H1 (cell line): Measurements from ENCODE around the gene ACOT12. TPM values are rescaled to one million over a fixed set of nuclear protein-coding genes. Genes with fewer than 3 reads are reported as not detected.

ENCODE experiments used
- CTCF ChIA-PET: fragments of 300-600 bp; sonication (Branson Sonifier 250); formaldehyde crosslinking; loops from one replicate; lab custom pipeline; 2021; ENCODE audit not compliant: partially characterized antibody; lab: Charles Lee
- POLR2A ChIA-PET: fragments of 300-600 bp; sonication (Branson Sonifier 250); formaldehyde crosslinking; loops from one replicate; lab custom pipeline; 2021; ENCODE audit warnings: inconsistent platforms; ENCODE audit not compliant: partially characterized antibody; lab: Charles Lee
- DNase-seq, 2 experiments: peaks; one replicate each; pipeline versions ENCODE4 v3.0.0 to v3.0.0-alpha.2; 2010 to 2022; ENCODE audit warnings: low spot score in 2 of 2, low read depth in 1 of 2, mixed read lengths in 1 of 2
- FAIRE-seq: peaks from 2 replicates; lab custom pipeline; 2011; peaks lifted over from hg19 to GRCh38; lab: Jason Lieb, UNC
- H2AFZ ChIP-seq: 2 replicates; pipeline ENCODE4 v1.8.1; 2012; ENCODE audit warnings: low read length, inconsistent platforms
- H2AK5ac ChIP-seq: 2 replicates; pipeline ENCODE4 v1.6.1; 2013; ENCODE audit warnings: low read depth, low read length
- H2BK120ac ChIP-seq: replicated peaks from 2 replicates; pipeline ENCODE3; 2013; ENCODE audit warnings: low read depth, low read length, inconsistent platforms
- H2BK12ac ChIP-seq: 2 replicates; pipeline ENCODE4 v1.6.1; 2013; ENCODE audit warnings: low read depth, low read length
- H2BK15ac ChIP-seq: 2 replicates; pipeline ENCODE4 v1.6.1; 2013; ENCODE audit warnings: low read length
- H2BK20ac ChIP-seq: 2 replicates; pipeline ENCODE4 v1.6.1; 2013; ENCODE audit warnings: low read length
- H2BK5ac ChIP-seq: 2 replicates; pipeline ENCODE4 v1.6.1; 2013; ENCODE audit warnings: low read depth, low read length
- H3K14ac ChIP-seq: 2 replicates; pipeline ENCODE4 v1.6.1; 2013; ENCODE audit warnings: inconsistent platforms; ENCODE audit not compliant: insufficient read length
- H3K18ac ChIP-seq: 2 replicates; pipeline ENCODE4 v1.6.1; 2013; ENCODE audit warnings: low read length; ENCODE audit errors: extremely low read depth
- H3K23ac ChIP-seq: 2 replicates; pipeline ENCODE4 v1.6.1; 2013; ENCODE audit warnings: inconsistent platforms; ENCODE audit not compliant: insufficient read length
- H3K23me2 ChIP-seq: 2 replicates; pipeline ENCODE4 v1.6.1; 2013; ENCODE audit warnings: low read depth, low read length
- H3K27ac ChIP-seq: 2 replicates; pipeline ENCODE4 v1.6.1; 2011; ENCODE audit warnings: low read depth, low read length, inconsistent platforms
- H3K27me3 ChIP-seq, 4 experiments: replicated peaks in 1 of 4; 1 replicate in 1 of 4; 2 replicates in 3 of 4; pipeline versions ENCODE4 v1.6.1 to v1.8.1; 2011 to 2013; ENCODE audit warnings: low read length in 3 of 4, mild to moderate bottlenecking in 3 of 4, inconsistent platforms in 2 of 4, mixed read lengths in 2 of 4, moderate library complexity in 1 of 4; ENCODE audit not compliant: control insufficient read depth in 3 of 4, insufficient read depth in 3 of 4; ENCODE audit errors: extremely low read depth in 1 of 4
- H3K36me3 ChIP-seq, 4 experiments: 2 replicates each; pipeline versions ENCODE4 v1.6.1 to v1.8.1; 2011 to 2013; ENCODE audit warnings: mild to moderate bottlenecking in 4 of 4, low read length in 3 of 4, moderate library complexity in 2 of 4, control low read depth in 1 of 4, inconsistent platforms in 1 of 4; ENCODE audit not compliant: insufficient read depth in 4 of 4, control insufficient read depth in 2 of 4
- H3K4ac ChIP-seq: replicated peaks from 2 replicates; pipeline ENCODE3; 2013; ENCODE audit warnings: low read length, low read depth, mixed read lengths, inconsistent platforms; ENCODE audit not compliant: insufficient read length
- H3K4me1 ChIP-seq, 4 experiments: replicated peaks in 1 of 4; 1 replicate in 1 of 4; 2 replicates in 3 of 4; pipeline versions ENCODE4 v1.6.1 to v1.8.1; 2011 to 2013; ENCODE audit warnings: low read length in 3 of 4, inconsistent platforms in 2 of 4, mixed read lengths in 1 of 4; ENCODE audit not compliant: insufficient read depth in 4 of 4, control insufficient read depth in 3 of 4
- H3K4me2 ChIP-seq, 2 experiments: 2 replicates each; pipeline versions ENCODE4 v1.6.1 to v1.8.1; 2011 to 2013; ENCODE audit warnings: low read depth in 2 of 2, low read length in 2 of 2, control low read depth in 1 of 2, inconsistent platforms in 1 of 2, mild to moderate bottlenecking in 1 of 2; ENCODE audit not compliant: insufficient read depth in 1 of 2
- H3K4me3 ChIP-seq, 4 experiments: fragments of 200-600, 300-600 bp in 1 of 4; sonication (generic), shearing (Covaris generic), sonication (Bioruptor Twin) in 1 of 4; 2 replicates each; pipeline versions ENCODE4 v1.5.1 to v1.8.1; 2011 to 2016; ENCODE audit warnings: low read length in 4 of 4, low read depth in 3 of 4, control low read depth in 2 of 4, inconsistent platforms in 2 of 4, mild to moderate bottlenecking in 2 of 4, mixed read lengths in 1 of 4, moderate library complexity in 1 of 4; ENCODE audit not compliant: insufficient read depth in 2 of 4; ENCODE audit errors: extremely low read depth in 1 of 4
- H3K56ac ChIP-seq: replicated peaks from 2 replicates; pipeline ENCODE3; 2013; ENCODE audit warnings: low read depth, mild to moderate bottlenecking, mixed read lengths, low read length, inconsistent platforms; ENCODE audit not compliant: insufficient read length
- H3K79me1 ChIP-seq: 2 replicates; pipeline ENCODE4 v1.6.1; 2013; ENCODE audit warnings: low read depth, low read length, control low read depth
- H3K79me2 ChIP-seq, 2 experiments: 2 replicates each; pipeline versions ENCODE4 v1.6.1 to v1.8.1; 2012 to 2013; ENCODE audit warnings: low read length in 2 of 2, mild to moderate bottlenecking in 2 of 2, inconsistent platforms in 1 of 2; ENCODE audit not compliant: insufficient read depth in 2 of 2, control insufficient read depth in 1 of 2
- H3K9ac ChIP-seq, 4 experiments: replicated peaks in 1 of 4; 1 replicate in 1 of 4; 2 replicates in 3 of 4; pipeline versions ENCODE4 v1.6.1 to v1.8.1; 2011 to 2013; ENCODE audit warnings: low read depth in 3 of 4, low read length in 3 of 4, control low read depth in 2 of 4, mild to moderate bottlenecking in 2 of 4, moderate library complexity in 2 of 4, inconsistent platforms in 1 of 4; ENCODE audit errors: extremely low read depth in 1 of 4
- H3K9me3 ChIP-seq, 2 experiments: 2 replicates each; pipeline versions ENCODE4 v1.6.1 to v1.8.1; 2012 to 2013; ENCODE audit warnings: mild to moderate bottlenecking in 2 of 2, moderate library complexity in 2 of 2, control low read depth in 1 of 2, inconsistent platforms in 1 of 2, low read depth in 1 of 2, low read length in 1 of 2, mixed read lengths in 1 of 2; ENCODE audit not compliant: insufficient read depth in 2 of 2
- H4K20me1 ChIP-seq, 2 experiments: replicated peaks in 1 of 2; 2 replicates each; pipeline versions ENCODE3 to v1.8.1; 2011 to 2013; ENCODE audit warnings: inconsistent platforms in 2 of 2, low read length in 2 of 2, mild to moderate bottlenecking in 1 of 2; ENCODE audit not compliant: insufficient read depth in 2 of 2, control insufficient read depth in 1 of 2
- H4K5ac ChIP-seq: 2 replicates; pipeline ENCODE4 v1.6.1; 2013; ENCODE audit warnings: low read length, low read depth, mixed read lengths, inconsistent platforms; ENCODE audit not compliant: insufficient read length
- H4K8ac ChIP-seq: 2 replicates; pipeline ENCODE4 v1.8.0; 2013; ENCODE audit warnings: mild to moderate bottlenecking, moderate library complexity, low read length, inconsistent platforms; ENCODE audit not compliant: insufficient read depth; ENCODE audit errors: extremely low read depth
- H4K91ac ChIP-seq: replicated peaks from 2 replicates; pipeline ENCODE3; 2013; ENCODE audit warnings: low read length, mixed read lengths, inconsistent platforms; ENCODE audit not compliant: insufficient read length
- GABPA ChIP-seq: IDR thresholded peaks from 2 replicates; pipeline ENCODE4 v1.6.1; 2011; ENCODE audit warnings: mild to moderate bottlenecking, low read length, moderate library complexity, borderline replicate concordance; ENCODE audit not compliant: insufficient read depth
- WGBS, 2 experiments: shearing (Covaris generic) in 1 of 2; methylation state at CpG; one replicate each; pipeline versions ENCODE4 v1.1.6 to v1.1.7; 2013 to 2015; ENCODE audit warnings: low lambda C conversion rate in 2 of 2, mixed read lengths in 2 of 2, inconsistent platforms in 1 of 2, low coverage in 1 of 2, missing lambda C conversion rate in 1 of 2; ENCODE audit not compliant: insufficient replicate concordance in 2 of 2, insufficient coverage in 1 of 2, insufficient read length in 1 of 2; ENCODE audit errors: extremely low coverage in 1 of 2, missing lambda C conversion rate in 1 of 2; 5-methylcytosine and 5-hydroxymethylcytosine counted together
- polyA plus RNA-seq, 7 experiments: library from polyadenylated mRNA; depleted of rRNA in 3 of 7; stranded (reverse) in 5 of 7; unstranded in 2 of 7; fragments of >200 nt in 5 of 7; fragments of 200-250 nt in 2 of 7; gene quantifications; 1 replicate in 5 of 7; 2 replicates in 1 of 7; 4 replicates in 1 of 7; pipeline versions ENCODE4 v1.2.1 to v1.2.3, GENCODE V29; 2011 to 2013; ENCODE audit warnings: missing spikeins in 2 of 7, mixed read lengths in 2 of 7
- total RNA-seq: library from RNA; stranded (reverse); fragmentation: NEBNext Ultra II Directional; extraction: Animal tissue kit (Norgen Biotek cat#: 25700); gene quantifications from 2 replicates; pipeline ENCODE4 v1.2.1, GENCODE V29; 2021
- TF ChIP-seq, protein P1 (sequence below): IDR thresholded peaks from 2 replicates; pipeline ENCODE4 v1.6.1; 2012; ENCODE audit warnings: inconsistent platforms

ACOT12 gene
- total and polyA plus RNA-seq, 2 of the 8 experiments (the other 6 are each of a cell fraction or from before 2014, with no cell fraction given): 0.29 TPM; not detected in 1

- no peaks in the 10 kb centered on the region for H3K79me1 ChIP-seq
- H2BK120ac ChIP-seq: no peak overlapping the region
- no peak overlapping the region for H4K5ac ChIP-seq
- DNase-seq (no peak), FAIRE-seq (no peak)
- no peak overlapping the region for H2BK15ac ChIP-seq
- H4K20me1 ChIP-seq: no peaks in the 10 kb centered on the region
- no peak overlapping the region for H4K8ac ChIP-seq
- no peak overlapping the region for H3K14ac ChIP-seq
- H3K23me2 ChIP-seq: no peaks in the 10 kb centered on the region; the same call in 1 of the 2 replicates
- no peak overlapping the region for H2BK20ac ChIP-seq
- no peak overlapping the region for H3K23ac ChIP-seq
- H2BK12ac ChIP-seq: no peak overlapping the region
- no peak overlapping the region for H2AK5ac ChIP-seq
- no peak overlapping the region for H3K4me2 ChIP-seq
- no peak for TF ChIP-seq GABPA
- TF ChIP-seq, protein P1, sequence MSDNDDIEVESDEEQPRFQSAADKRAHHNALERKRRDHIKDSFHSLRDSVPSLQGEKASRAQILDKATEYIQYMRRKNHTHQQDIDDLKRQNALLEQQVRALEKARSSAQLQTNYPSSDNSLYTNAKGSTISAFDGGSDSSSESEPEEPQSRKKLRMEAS: no peak
- no peak overlapping the region for H3K4ac ChIP-seq
- no peak overlapping the region for H3K27ac ChIP-seq
- no peak overlapping the region for H2BK5ac ChIP-seq
- H4K91ac ChIP-seq: no peak overlapping the region
- no peak overlapping the region for H3K18ac ChIP-seq
- ChIA-PET CTCF (interaction anchor here (1.6 kb wide), 1 partner anchor 36 kb away, joined by 3 read pairs; no protein-coding TSS in a partner anchor), POLR2A (no interaction called here)
- H3K4me1 ChIP-seq: no peaks in the 10 kb centered on the region
- no peak overlapping the region for H3K4me3 ChIP-seq
- H3K9me3 ChIP-seq: no peaks in the 10 kb centered on the region
- H3K27me3 ChIP-seq: no peaks in the 10 kb centered on the region
- H2AFZ ChIP-seq: no peak overlapping the region
- H3K56ac ChIP-seq: no peak overlapping the region
- no peaks in the 10 kb centered on the region for H3K36me3 ChIP-seq
- WGBS, 2 experiments: 80% methylated on average over 2 of the region's 2 CpGs; no CpG with 5 or more reads in 1 of the 2 experiments
- no peaks in the 10 kb centered on the region for H3K79me2 ChIP-seq
- no peak overlapping the region for H3K9ac ChIP-seq
Measured at GRCh38 chr5:81335946-81336345, 58.0 kb downstream of the ACOT12 start.
